CD14-positive monocyte (primary cell): ENCODE measurements around the gene OR52B2. TPM values are rescaled to one million over a fixed set of nuclear protein-coding genes. Genes with fewer than 3 reads are reported as not detected.

ENCODE experiments used
- DNase-seq, 3 donors: peaks; one replicate each; pipeline ENCODE4 v3.0.0-alpha.2; 2011 to 2022
- H2AFZ ChIP-seq: 2 replicates; pipeline ENCODE4 v1.6.0; 2012; ENCODE audit warnings: mild to moderate bottlenecking, low read depth, low read length, inconsistent platforms; ENCODE audit not compliant: insufficient read depth, poor library complexity, severe bottlenecking
- H3K27ac ChIP-seq, 2 donors: 1 replicate in 1 of 2; 2 replicates in 1 of 2; pipeline ENCODE4 v1.5.1; 2012 to 2013; ENCODE audit warnings: low read length in 2 of 2, control low read depth in 1 of 2, inconsistent platforms in 1 of 2, low read depth in 1 of 2, mild to moderate bottlenecking in 1 of 2
- H3K27me3 ChIP-seq, 2 donors: one replicate each; pipeline versions ENCODE4 v1.6.0 to v1.6.1; 2011 to 2013; ENCODE audit warnings: low read length in 2 of 2; ENCODE audit not compliant: control insufficient read depth in 2 of 2, insufficient read depth in 2 of 2
- H3K36me3 ChIP-seq, 2 donors: replicated peaks in 1 of 2; 1 replicate in 1 of 2; 2 replicates in 1 of 2; pipeline versions ENCODE4 v1.5.1 to v1.6.1; 2012 to 2013; ENCODE audit warnings: low read length in 2 of 2, control low read depth in 1 of 2, inconsistent platforms in 1 of 2, mild to moderate bottlenecking in 1 of 2; ENCODE audit not compliant: insufficient read depth in 2 of 2, control insufficient read depth in 1 of 2
- H3K4me1 ChIP-seq, 2 donors: 1 replicate in 1 of 2; 2 replicates in 1 of 2; pipeline versions ENCODE4 v1.5.1 to v1.6.1; 2012 to 2013; ENCODE audit warnings: low read length in 2 of 2, control low read depth in 1 of 2, inconsistent platforms in 1 of 2, mild to moderate bottlenecking in 1 of 2, moderate library complexity in 1 of 2; ENCODE audit not compliant: insufficient read depth in 2 of 2, control insufficient read depth in 1 of 2
- H3K4me2 ChIP-seq: replicated peaks from 2 replicates; pipeline ENCODE3; 2012; ENCODE audit warnings: low read length, moderate library complexity, mild to moderate bottlenecking; ENCODE audit not compliant: poor library complexity, severe bottlenecking; ENCODE audit errors: extremely low read depth
- H3K4me3 ChIP-seq, 3 experiments: fragments of 200-600 bp in 1 of 3; sonication (generic) in 1 of 3; replicated peaks in 1 of 3; 1 replicate in 2 of 3; 2 replicates in 1 of 3; pipeline ENCODE4 v1.5.1; 2011 to 2013; ENCODE audit warnings: low read length in 3 of 3, mild to moderate bottlenecking in 3 of 3, control low read depth in 2 of 3, low read depth in 2 of 3, inconsistent platforms in 1 of 3, moderate library complexity in 1 of 3
- H3K79me2 ChIP-seq: 2 replicates; pipeline ENCODE4 v1.6.0; 2012; ENCODE audit warnings: mild to moderate bottlenecking, control low read depth, inconsistent platforms, low read length, moderate library complexity; ENCODE audit not compliant: insufficient read depth
- H3K9ac ChIP-seq: 2 replicates; pipeline ENCODE4 v1.6.0; 2017; ENCODE audit warnings: low read length, mild to moderate bottlenecking; ENCODE audit not compliant: insufficient read depth, poor library complexity, severe bottlenecking
- H3K9me3 ChIP-seq, 2 donors: replicated peaks in 1 of 2; 1 replicate in 1 of 2; 2 replicates in 1 of 2; pipeline versions ENCODE4 v1.5.1 to v1.6.1; 2012 to 2013; ENCODE audit warnings: low read length in 2 of 2, control low read depth in 1 of 2; ENCODE audit not compliant: control insufficient read depth in 1 of 2, insufficient read depth in 1 of 2
- H4K20me1 ChIP-seq: 2 replicates; pipeline ENCODE4 v1.6.0; 2012; ENCODE audit warnings: mild to moderate bottlenecking, low read length, control low read depth, moderate library complexity; ENCODE audit not compliant: insufficient read depth
- H3K27ac Mint-ChIP-seq, 7 donors: one replicate each; pipeline ENCODE4 v1.8.0; 2020; ENCODE audit warnings: mild to moderate bottlenecking in 7 of 7, mixed read lengths in 7 of 7, moderate library complexity in 6 of 7, inconsistent platforms in 2 of 7
- H3K27me3 Mint-ChIP-seq, 3 donors: one replicate each; pipeline ENCODE4 v1.8.0; 2021 to 2022; ENCODE audit warnings: low read depth in 3 of 3, mild to moderate bottlenecking in 3 of 3, mixed read lengths in 3 of 3, moderate library complexity in 3 of 3, inconsistent platforms in 1 of 3
- H3K36me3 Mint-ChIP-seq, 2 donors: one replicate each; pipeline ENCODE4 v1.8.0; 2020; ENCODE audit warnings: mixed read lengths in 2 of 2, inconsistent platforms in 1 of 2, mild to moderate bottlenecking in 1 of 2
- H3K4me1 Mint-ChIP-seq: one replicate; pipeline ENCODE4 v1.8.0; 2020; ENCODE audit warnings: mild to moderate bottlenecking, mixed read lengths
- H3K4me3 Mint-ChIP-seq, 2 donors: one replicate each; pipeline ENCODE4 v1.8.0; 2020; ENCODE audit warnings: mild to moderate bottlenecking in 2 of 2, mixed read lengths in 2 of 2, moderate library complexity in 1 of 2
- H3K9me3 Mint-ChIP-seq, 7 donors: one replicate each; pipeline ENCODE4 v1.8.0; 2020 to 2022; ENCODE audit warnings: mixed read lengths in 7 of 7, mild to moderate bottlenecking in 6 of 7, moderate library complexity in 6 of 7, inconsistent platforms in 2 of 7
- CTCF ChIP-seq: fragments of 200-600 bp; IDR thresholded peaks from one replicate; pipeline ENCODE4 v1.8.0; 2022; ENCODE audit warnings: antibody characterized with exemption, mild to moderate bottlenecking
- WGBS: methylation state at CpG from one replicate; pipeline ENCODE4 v1.1.5; 2013; ENCODE audit warnings: missing lambda C conversion rate; ENCODE audit not compliant: insufficient coverage; 5-methylcytosine and 5-hydroxymethylcytosine counted together
- intact Hi-C, 2 donors: fragments of 100-400 bp; cut with micrococcal nuclease; formaldehyde crosslinking; loops; one replicate each; pipeline versions ENCODE4 v1.15.0 to v1.15.1; 2023
- polyA plus RNA-seq, 3 donors: library from polyadenylated mRNA; depleted of rRNA in 1 of 3; unstranded in 2 of 3; stranded (reverse) in 1 of 3; fragments of 300-500 nt in 2 of 3; fragments of >200 nt in 1 of 3; fragmentation: Illumina TruSeq in 2 of 3; gene quantifications; 1 replicate in 2 of 3; 2 replicates in 1 of 3; pipeline ENCODE4 v1.2.3, GENCODE V29; 2012 to 2021

The OR52B2 gene
- polyA plus RNA-seq, 3 donors, result not detected

GRCh38 chr11:6203327-6203726 lies 33.2 kb upstream of the OR52B2 start:
- Histone ChIP-seq H3K4me3 (peak overlapping the region in 1 of 3 experiments; percentile 10), H3K4me2 (no peak overlapping the region), H3K4me1 (peaks cover 72 to 89% of the 10 kb centered on the region in 2 donors), H3K9me3 (no peaks in the 10 kb centered on the region), H3K36me3 (peaks cover 6 to 27% of the 10 kb centered on the region in 2 donors), H2AFZ (no peak overlapping the region), H3K27ac (peak overlapping the region; percentile 48 to 100), H3K79me2 (peaks cover 19% of the 10 kb centered on the region), H3K27me3 (no peaks in the 10 kb centered on the region), H4K20me1 (no peaks in the 10 kb centered on the region), H3K9ac (no peak overlapping the region)
- Mint-ChIP-seq H3K36me3 (peaks cover 52 to 64% of the 10 kb centered on the region in 2 donors), H3K9me3 (peaks cover 0 to 4% (median 2%) of the 10 kb centered on the region in 7 donors), H3K27me3 (peaks cover 0 to 3% (median 1%) of the 10 kb centered on the region in 3 donors), H3K27ac (peak overlapping the region; percentile 100), H3K4me1 (peaks cover 82% of the 10 kb centered on the region), H3K4me3 (no peak overlapping the region)
- WGBS, result no CpG with 5 or more reads among the region's 3 CpGs
- intact Hi-C loops, result loop anchor here in 1 of 2 donors (5.0 kb wide), 1 partner anchor 76 kb away; no protein-coding TSS in a partner anchor
- TF ChIP-seq CTCF, result no peak
- peak in 1 of 3 donors; percentile 66 for DNase-seq

- Mint-ChIP-seq H3K4me3 (peak overlapping the region in 1 of 2 donors; percentile 26), H3K27me3 (peaks cover 0 to 3% (median 1%) of the 10 kb centered on the region in 3 donors), H3K27ac (peak overlapping the region; percentile 100), H3K9me3 (peaks cover 0 to 4% (median 2%) of the 10 kb centered on the region in 7 donors), H3K4me1 (peaks cover 88% of the 10 kb centered on the region), H3K36me3 (peaks cover 45 to 69% of the 10 kb centered on the region in 2 donors)
- Histone ChIP-seq H4K20me1 (no peaks in the 10 kb centered on the region), H3K36me3 (peaks cover 0 to 14% of the 10 kb centered on the region in 2 donors), H3K9me3 (no peaks in the 10 kb centered on the region), H3K9ac (peak overlapping the region; percentile 89), H3K79me2 (peaks cover 19% of the 10 kb centered on the region), H3K4me2 (no peak overlapping the region), H2AFZ (no peak overlapping the region), H3K27ac (peak overlapping the region; percentile 95 to 100), H3K4me1 (peaks cover 72 to 91% of the 10 kb centered on the region in 2 donors), H3K27me3 (no peaks in the 10 kb centered on the region), H3K4me3 (no peak overlapping the region)
- no peak for DNase-seq
- no peak for TF ChIP-seq CTCF
- WGBS, result 56% methylated on average over 1 of the region's 1 CpG
- intact Hi-C loops, result loop anchor here in 1 of 2 donors (5.0 kb wide), 1 partner anchor 75 kb away; no protein-coding TSS in a partner anchor
Observed at GRCh38 chr11:6202041-6202440, 31.9 kb upstream of the OR52B2 start.
